Activated B cell treated with CpG ODN at 0.5 μM for 24 hours (primary cell): ENCODE measurements around the gene CNDP2. TPM values are rescaled to one million over a fixed set of nuclear protein-coding genes. Genes with fewer than 3 reads are reported as not detected.

ENCODE experiments used
- ATAC-seq: fragments of 200-7000 bp; cut with Tn5 transposase; one replicate; pipeline ENCODE4 v1.10.0; 2021; ENCODE audit warnings: low read depth, mild to moderate bottlenecking, moderate library complexity
- CTCF ChIA-PET: fragments of 350-600 bp; sonication (Branson Sonifier 250); formaldehyde crosslinking; loops from one replicate; lab custom pipeline; 2021; ENCODE audit warnings: antibody characterized with exemption; lab: Charles Lee
- POLR2A ChIA-PET: fragments of 350-600 bp; sonication (Branson Sonifier 250); formaldehyde crosslinking; loops from one replicate; lab custom pipeline; 2021; ENCODE audit warnings: antibody characterized with exemption; lab: Charles Lee
- DNase-seq: peaks from one replicate; pipeline ENCODE4 v3.0.0; 2022
- H3K27ac Mint-ChIP-seq: one replicate; pipeline ENCODE4 v1.8.0; 2020; ENCODE audit warnings: mixed read lengths
- H3K27me3 Mint-ChIP-seq: one replicate; pipeline ENCODE4 v1.8.0; 2021; ENCODE audit warnings: mixed read lengths
- H3K36me3 Mint-ChIP-seq: one replicate; pipeline ENCODE4 v1.8.0; 2021; ENCODE audit warnings: low read depth, mixed read lengths
- H3K4me1 Mint-ChIP-seq: one replicate; pipeline ENCODE4 v1.8.0; 2021; ENCODE audit warnings: mixed read lengths
- H3K4me3 Mint-ChIP-seq: one replicate; pipeline ENCODE4 v1.8.0; 2020; ENCODE audit warnings: mild to moderate bottlenecking, mixed read lengths
- H3K9me3 Mint-ChIP-seq: one replicate; pipeline ENCODE4 v1.8.0; 2020; ENCODE audit warnings: mixed read lengths
- CTCF ChIP-seq: fragments of 200-600 bp; IDR thresholded peaks from one replicate; pipeline ENCODE4 v1.8.0; 2022; ENCODE audit warnings: antibody characterized with exemption, mild to moderate bottlenecking
- intact Hi-C: fragments of 100-400 bp; cut with micrococcal nuclease; formaldehyde crosslinking; loops from one replicate; pipeline ENCODE4 v1.15.1; 2024
- total RNA-seq: library from RNA; stranded (reverse); gene quantifications from 2 replicates; pipeline ENCODE4 v1.2.3, GENCODE V29; 2022

CNDP2 gene
- total RNA-seq, 1 donor from 2014 or later, result 208 TPM

- Mint-ChIP-seq H3K27me3 (peaks cover 25% of the 10 kb centered on the region), H3K27ac (no peak overlapping the region), H3K36me3 (no peaks in the 10 kb centered on the region), H3K9me3 (no peaks in the 10 kb centered on the region), H3K4me3 (no peak overlapping the region), H3K4me1 (peaks cover 9% of the 10 kb centered on the region)
- intact Hi-C loops, result no loop called here
- ChIA-PET POLR2A (no interaction called here), CTCF (no interaction called here)
- DNase-seq, result no peak
- no peak for ATAC-seq
- no peak for TF ChIP-seq CTCF
Observed at GRCh38 chr18:74460825-74461224, 35.3 kb upstream of the CNDP2 start.

- ATAC-seq (no peak), DNase-seq (no peak)
- H3K4me1 Mint-ChIP-seq, result no peaks in the 10 kb centered on the region
- POLR2A ChIA-PET, result no interaction called here
- no peak overlapping the region for H3K4me3 Mint-ChIP-seq
- H3K27me3 Mint-ChIP-seq, result peaks cover 16% of the 10 kb centered on the region
- no peak for TF ChIP-seq CTCF
- H3K27ac Mint-ChIP-seq, result no peak overlapping the region
- intact Hi-C loops, result no loop called here
- H3K36me3 Mint-ChIP-seq, result no peaks in the 10 kb centered on the region
- CTCF ChIA-PET, result no interaction called here
- H3K9me3 Mint-ChIP-seq, result no peaks in the 10 kb centered on the region
Observed at GRCh38 chr18:74463254-74463653, 32.9 kb upstream of the CNDP2 start.

- ATAC-seq (no peak), DNase-seq (no peak)
- Mint-ChIP-seq H3K4me1 (no peaks in the 10 kb centered on the region), H3K36me3 (no peaks in the 10 kb centered on the region), H3K27me3 (peaks cover 12% of the 10 kb centered on the region), H3K4me3 (no peak overlapping the region), H3K9me3 (no peaks in the 10 kb centered on the region), H3K27ac (no peak overlapping the region)
- intact Hi-C loops, result no loop called here
- ChIA-PET POLR2A (no interaction called here), CTCF (no interaction called here)
- no peak for TF ChIP-seq CTCF
Observed at GRCh38 chr18:74463983-74464382, 32.2 kb upstream of the CNDP2 start.

GRCh38 chr18:74465775-74466174, 30.4 kb upstream of the CNDP2 start:
- no peaks in the 10 kb centered on the region for H3K4me1 Mint-ChIP-seq
- H3K36me3 Mint-ChIP-seq, result no peaks in the 10 kb centered on the region
- no peak overlapping the region for H3K27ac Mint-ChIP-seq
- intact Hi-C loops, result no loop called here
- H3K9me3 Mint-ChIP-seq, result peaks cover 8% of the 10 kb centered on the region
- H3K27me3 Mint-ChIP-seq, result peaks cover 11% of the 10 kb centered on the region
- POLR2A ChIA-PET, result no interaction called here
- DNase-seq, result no peak
- no peak for TF ChIP-seq CTCF
- CTCF ChIA-PET, result no interaction called here
- ATAC-seq, result no peak
- H3K4me3 Mint-ChIP-seq, result no peak overlapping the region

- H3K9me3 Mint-ChIP-seq, result peaks cover 8% of the 10 kb centered on the region
- ChIA-PET POLR2A (no interaction called here), CTCF (no interaction called here)
- H3K27ac Mint-ChIP-seq, result no peak overlapping the region
- DNase-seq (no peak), ATAC-seq (no peak)
- no peaks in the 10 kb centered on the region for H3K36me3 Mint-ChIP-seq
- no peak overlapping the region for H3K4me3 Mint-ChIP-seq
- H3K27me3 Mint-ChIP-seq, result peaks cover 5% of the 10 kb centered on the region
- intact Hi-C loops, result no loop called here
- no peak for TF ChIP-seq CTCF
- H3K4me1 Mint-ChIP-seq, result no peaks in the 10 kb centered on the region
Observed at GRCh38 chr18:74468547-74469061, 27.6 kb upstream of the CNDP2 start.
